ENCODE measurements around the gene GNPTAB.

GRCh38 chr12:101713059-101713682 is 117.6 kb downstream of the GNPTAB start:
- TF ChIP-seq, protein P1, sequence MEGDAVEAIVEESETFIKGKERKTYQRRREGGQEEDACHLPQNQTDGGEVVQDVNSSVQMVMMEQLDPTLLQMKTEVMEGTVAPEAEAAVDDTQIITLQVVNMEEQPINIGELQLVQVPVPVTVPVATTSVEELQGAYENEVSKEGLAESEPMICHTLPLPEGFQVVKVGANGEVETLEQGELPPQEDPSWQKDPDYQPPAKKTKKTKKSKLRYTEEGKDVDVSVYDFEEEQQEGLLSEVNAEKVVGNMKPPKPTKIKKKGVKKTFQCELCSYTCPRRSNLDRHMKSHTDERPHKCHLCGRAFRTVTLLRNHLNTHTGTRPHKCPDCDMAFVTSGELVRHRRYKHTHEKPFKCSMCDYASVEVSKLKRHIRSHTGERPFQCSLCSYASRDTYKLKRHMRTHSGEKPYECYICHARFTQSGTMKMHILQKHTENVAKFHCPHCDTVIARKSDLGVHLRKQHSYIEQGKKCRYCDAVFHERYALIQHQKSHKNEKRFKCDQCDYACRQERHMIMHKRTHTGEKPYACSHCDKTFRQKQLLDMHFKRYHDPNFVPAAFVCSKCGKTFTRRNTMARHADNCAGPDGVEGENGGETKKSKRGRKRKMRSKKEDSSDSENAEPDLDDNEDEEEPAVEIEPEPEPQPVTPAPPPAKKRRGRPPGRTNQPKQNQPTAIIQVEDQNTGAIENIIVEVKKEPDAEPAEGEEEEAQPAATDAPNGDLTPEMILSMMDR (IDR thresholded peaks at IDR 0.05) = no peak
- TF ChIP-seq POLR2A (IDR thresholded peaks at IDR 0.05) = no peak

Measured in sigmoid colon (tissue), 3 donors.